HG03457 (cell line): ENCODE data around the gene COPG2.
"Not testable (repeated sequence)": the region's sequence is repeated elsewhere in the genome, so short reads cannot be mapped to it uniquely, and the experiment has no call there.

ENCODE experiments used
- ATAC-seq: cut with Tn5 transposase; IDR thresholded peaks from one replicate; pipeline ENCODE4 v1.9.1; 2021; ENCODE audit warnings: moderate number of reproducible peaks; ENCODE audit not compliant: unreplicated experiment

The COPG2 gene

GRCh38 chr7:130654850-130655249 is 13.7 kb downstream of the COPG2 start:
- ATAC-seq: no peak

DNA sequence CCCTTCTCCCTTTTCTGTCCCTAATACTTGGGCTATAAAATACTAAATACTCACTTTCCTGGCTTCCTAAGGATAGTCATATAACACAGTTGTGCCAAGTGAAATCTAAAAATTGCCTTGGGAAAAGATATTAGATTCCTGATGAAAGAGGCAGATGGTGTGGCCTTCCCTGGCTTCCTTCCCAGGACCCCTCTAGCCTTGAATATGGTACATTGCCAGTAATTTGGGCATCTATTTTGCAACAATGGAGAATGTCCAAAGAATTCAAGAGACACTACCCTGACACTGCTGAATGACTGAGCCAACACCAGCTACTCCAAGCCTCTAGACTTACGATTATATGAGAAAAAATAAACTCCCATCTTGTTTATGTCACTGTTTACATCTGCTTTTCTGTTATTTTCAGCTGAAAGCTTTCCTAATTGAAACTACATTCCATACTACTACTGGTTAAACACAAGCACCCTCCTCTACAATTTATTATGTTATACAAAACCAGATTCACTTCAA is 17.9 kb downstream of the COPG2 start:
- ATAC-seq: no peak

- no peak for ATAC-seq
These were observed 19.4 kb downstream of the COPG2 start for GRCh38 chr7:130649004-130649790.

GRCh38 chr7:130648580-130648979 is 20.0 kb downstream of the COPG2 start:
- no peak for ATAC-seq

GRCh38 chr7:130642383-130642782 is 26.2 kb downstream of the COPG2 start:
- ATAC-seq: no peak

DNA sequence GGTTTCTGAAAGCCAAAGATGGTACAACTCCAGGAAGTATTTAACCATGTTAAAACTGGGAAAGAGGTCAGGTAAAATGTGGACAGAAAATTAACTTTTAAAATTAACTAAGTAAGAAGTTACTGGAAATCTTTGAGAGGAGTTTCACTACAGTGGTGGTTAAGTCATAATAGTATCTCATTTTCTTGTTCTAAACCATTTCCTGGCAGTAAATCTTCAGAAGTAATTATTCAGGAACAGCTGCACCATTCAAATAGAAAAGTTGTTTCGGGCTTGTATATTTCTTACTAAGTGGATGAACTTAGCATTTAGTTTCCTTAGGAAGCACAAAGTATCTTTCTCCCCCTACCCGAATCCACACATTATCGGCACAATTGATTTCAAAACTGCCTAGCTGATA is 27.1 kb downstream of the COPG2 start:
- no peak for ATAC-seq

DNA sequence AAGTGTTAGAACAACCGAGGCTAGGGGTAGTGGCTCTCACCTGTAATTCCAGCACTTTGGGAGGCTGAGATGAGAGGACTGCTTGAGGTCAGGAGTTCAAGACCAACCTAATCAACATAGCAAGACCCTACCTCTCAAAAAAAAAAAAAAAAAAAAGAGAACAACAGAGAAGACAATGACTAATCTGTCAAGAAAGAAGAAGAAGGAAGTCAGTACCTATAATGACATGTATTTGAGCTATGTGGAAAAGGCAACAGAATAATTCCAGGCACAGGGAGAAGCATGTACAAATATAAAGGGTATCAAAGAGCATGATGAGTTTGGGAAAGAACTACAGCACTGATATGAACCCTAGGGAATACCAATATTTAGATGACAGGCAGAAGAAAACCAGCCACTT is 27.5 kb downstream of the COPG2 start:
- ATAC-seq: no peak

DNA sequence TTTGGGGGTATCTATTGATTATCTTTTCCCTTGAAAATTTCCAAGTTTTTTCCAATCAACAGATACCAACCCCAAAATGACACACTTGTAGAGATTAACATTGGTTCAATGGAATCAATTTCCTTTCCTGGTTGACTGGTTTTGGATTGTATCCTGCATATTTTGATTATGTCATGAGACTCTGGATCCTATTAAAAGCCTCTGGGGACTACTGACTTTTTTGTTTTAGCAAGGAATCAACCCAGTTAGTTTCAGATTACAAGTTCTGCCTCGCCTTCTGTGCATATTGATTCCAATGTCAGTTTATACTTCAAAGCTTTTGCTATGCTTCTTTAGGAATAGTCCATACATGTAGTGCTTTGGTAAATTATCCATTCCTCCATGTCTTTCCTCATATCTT is 29.2 kb downstream of the COPG2 start:
- ATAC-seq: no peak

- ATAC-seq: no peak
These were observed 36.4 kb downstream of the COPG2 start for GRCh38 chr7:130632111-130632510.

DNA sequence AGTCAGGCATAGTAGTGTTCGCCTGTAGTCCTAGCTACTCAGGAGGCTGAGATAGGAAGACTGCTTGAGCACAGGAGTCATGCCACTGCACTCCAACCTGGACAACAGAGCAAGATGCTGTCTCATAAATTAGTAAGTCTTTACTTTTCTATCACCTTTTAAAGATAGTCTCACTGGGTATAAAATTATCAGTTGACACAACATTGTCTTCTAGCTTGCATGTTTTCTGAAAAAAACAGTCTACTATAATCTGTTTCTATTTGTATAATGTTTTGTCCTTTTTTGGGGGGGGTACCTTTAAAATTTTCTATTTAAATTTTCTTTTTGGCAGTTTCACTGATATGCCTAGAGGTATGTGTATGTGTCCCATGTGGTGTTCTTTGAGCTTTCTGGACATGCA is 39.6 kb downstream of the COPG2 start:
- ATAC-seq: no peak

DNA sequence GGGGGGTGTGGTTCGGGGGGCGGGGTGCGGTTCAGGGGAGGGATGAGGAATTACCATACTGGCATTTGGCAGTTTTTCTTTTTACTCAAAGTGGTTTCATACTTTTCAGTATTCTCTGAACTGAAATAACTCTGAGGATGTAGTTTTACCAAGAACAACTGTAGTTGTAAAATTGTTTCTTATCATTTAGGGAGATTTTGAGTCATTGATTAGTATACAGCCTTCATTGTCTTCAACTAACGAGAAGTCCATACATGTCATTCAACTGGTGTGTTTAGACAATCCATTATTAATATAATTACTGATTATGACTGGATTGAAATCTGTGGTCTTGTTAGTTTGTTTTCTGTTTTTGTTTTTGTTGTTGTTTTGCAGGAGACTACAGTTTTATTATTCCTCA is 40.8 kb downstream of the COPG2 start:
- no peak for ATAC-seq

DNA sequence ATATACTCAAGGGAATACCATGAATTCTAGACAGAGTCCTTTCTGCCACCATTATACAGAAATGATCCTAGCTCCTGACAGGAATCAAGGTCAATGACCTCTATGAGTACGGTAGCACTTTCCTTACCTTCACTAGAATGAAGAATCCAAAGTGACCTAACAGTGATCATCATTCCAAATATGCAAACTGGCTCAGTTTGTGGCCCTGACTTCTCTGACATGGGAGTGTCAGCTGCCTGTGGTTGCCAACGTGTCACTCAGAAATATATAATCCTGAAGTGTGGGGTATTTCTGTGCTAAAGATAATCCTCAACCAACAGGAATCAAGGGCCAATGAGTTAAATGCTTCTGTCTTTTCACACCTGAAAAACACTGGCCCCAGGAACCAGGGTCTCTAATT is 45.7 kb downstream of the COPG2 start:
- ATAC-seq: no peak

- ATAC-seq: no peak
These were observed 53.0 kb downstream of the COPG2 start for GRCh38 chr7:130615583-130615982.

GRCh38 chr7:130614449-130614848 is 54.1 kb downstream of the COPG2 start:
- ATAC-seq: no peak

DNA sequence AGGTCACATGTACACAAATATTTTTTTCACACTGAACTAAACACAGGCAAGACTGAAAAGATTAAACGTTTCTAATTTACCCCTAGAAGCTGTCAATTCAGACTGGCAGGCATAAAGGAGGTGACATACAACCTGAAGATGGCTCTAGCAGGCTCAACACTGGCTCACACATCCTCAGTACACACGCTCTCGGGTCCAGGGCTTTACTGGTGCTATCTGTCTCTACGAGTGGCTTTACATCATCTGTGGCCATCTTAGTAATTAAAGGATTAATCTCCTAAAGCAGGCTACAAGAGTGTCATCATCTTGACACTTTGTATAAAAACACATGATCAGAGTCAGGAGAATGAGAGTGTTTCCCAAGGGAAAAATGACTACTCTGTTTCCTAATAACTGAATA is 57.3 kb downstream of the COPG2 start:
- no peak for ATAC-seq

GRCh38 chr7:130607066-130607465 is 61.5 kb downstream of the COPG2 start:
- not testable (repeated sequence) for ATAC-seq

- no peak for ATAC-seq
These were observed 62.4 kb downstream of the COPG2 start for GRCh38 chr7:130606161-130606560.

DNA sequence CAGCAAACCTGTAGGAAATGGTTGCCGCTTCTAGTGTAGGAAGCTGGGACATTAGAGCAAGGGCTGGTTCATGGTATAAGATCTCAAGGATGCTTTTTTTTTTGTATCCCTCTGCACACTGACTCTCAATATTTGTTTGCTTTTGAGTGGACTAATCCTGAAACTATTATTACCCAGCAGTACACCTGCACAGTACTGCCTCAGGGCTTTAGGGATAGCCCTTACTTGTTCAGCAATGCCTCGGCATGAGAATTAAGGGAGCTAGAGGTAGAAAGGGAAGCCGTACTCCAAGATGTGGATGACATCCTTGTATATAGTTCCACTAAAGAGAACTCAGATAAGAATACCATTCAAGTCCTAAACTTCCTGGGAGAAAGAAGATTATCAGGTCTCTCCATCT is 70.5 kb downstream of the COPG2 start:
- ATAC-seq: no peak

DNA sequence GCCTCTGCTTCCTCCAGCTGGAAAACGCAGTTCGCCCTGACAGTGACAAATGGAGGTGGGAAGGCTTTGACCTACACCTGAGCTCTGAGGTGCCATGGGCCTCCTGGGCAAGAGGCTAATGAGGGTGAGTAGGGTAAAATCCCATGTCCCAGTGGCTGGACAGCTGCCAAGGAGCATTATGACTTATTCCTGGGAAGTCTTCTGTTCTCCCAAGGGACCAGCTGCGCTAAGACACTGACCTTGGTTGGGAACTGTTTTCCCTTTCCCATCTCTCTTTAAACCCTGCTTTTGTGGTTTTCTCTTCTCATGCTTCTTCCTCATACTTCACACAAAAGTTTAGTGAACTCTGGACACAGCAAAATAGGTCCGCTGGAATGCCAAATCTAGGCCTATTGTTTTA is 72.6 kb downstream of the COPG2 start:
- no peak for ATAC-seq

DNA sequence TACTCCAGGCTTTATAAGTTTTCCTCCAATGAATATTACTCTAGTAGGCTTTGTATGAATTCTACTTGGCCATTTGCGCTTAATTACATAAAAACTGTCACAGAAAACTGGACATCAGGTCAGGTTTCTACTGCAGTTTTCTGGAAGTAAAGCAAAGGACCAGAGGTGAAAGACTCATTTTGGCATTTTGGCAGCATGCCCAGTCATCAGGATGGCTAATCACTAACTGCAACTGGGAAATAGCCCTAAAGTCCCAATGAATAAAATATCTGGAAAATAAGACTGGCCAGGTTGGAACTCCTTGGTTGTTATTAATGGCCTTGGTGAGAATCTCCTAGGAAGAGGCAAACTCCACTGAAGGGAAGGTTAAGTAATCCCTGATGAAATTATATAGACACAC is 75.5 kb downstream of the COPG2 start:
- no peak for ATAC-seq

DNA sequence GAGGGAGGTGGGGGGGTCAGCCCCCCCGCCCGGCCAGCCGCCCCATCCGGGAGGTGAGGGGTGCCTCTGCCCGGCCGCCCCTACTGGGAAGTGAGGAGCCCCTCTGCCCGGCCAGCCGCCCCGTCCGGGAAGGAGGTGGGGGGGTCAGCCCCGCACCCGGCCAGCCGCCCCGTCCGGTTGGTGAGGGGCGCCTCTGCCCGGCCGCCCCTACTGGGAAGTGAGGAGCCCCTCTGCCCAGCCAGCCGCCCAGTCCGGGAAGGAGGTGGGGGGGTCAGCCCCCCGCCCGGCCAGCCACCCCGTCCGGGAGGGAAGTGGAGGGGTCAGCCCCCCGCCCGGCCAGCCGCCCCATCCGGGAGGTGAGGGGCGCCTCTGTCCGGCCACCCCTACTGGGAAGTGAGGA is 77.1 kb downstream of the COPG2 start:
- not testable (repeated sequence) for ATAC-seq

DNA sequence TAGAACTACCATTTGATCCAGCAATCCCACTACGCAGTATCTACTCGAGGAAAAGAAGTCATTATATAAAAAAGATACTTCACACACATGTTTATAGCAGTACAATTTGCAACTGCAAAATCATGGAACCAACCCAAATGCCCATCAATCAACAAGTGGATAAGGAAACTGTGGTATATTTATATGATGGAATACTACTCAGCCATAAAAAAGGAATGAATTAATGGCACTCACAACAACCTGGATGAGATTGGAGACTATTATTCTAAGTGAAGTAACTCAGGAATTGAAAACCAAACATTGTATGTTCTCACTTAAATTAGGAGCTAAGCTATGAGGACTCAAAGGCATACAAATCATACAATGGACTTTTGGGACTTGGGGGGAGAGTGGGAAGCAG is 82.6 kb downstream of the COPG2 start:
- ATAC-seq: not testable (repeated sequence)

GRCh38 chr7:130575110-130575509 is 93.4 kb downstream of the COPG2 start:
- ATAC-seq: not testable (repeated sequence)
